ENCODE measurements around the gene CD99L2.

Gene CD99L2

GRCh38 chrX:150777328-150777992 lies 121.0 kb downstream of the CD99L2 start:
- DNase-seq = no peak

- no peak for DNase-seq
Measured at GRCh38 chrX:150775569-150776350, 122.7 kb downstream of the CD99L2 start.

- no peak for DNase-seq
Measured at GRCh38 chrX:150774798-150775568, 123.5 kb downstream of the CD99L2 start.

GRCh38 chrX:150773634-150774033 lies 124.8 kb downstream of the CD99L2 start:
- no peak for DNase-seq

GRCh38 chrX:150773117-150773516 lies 125.4 kb downstream of the CD99L2 start:
- DNase-seq = no peak

- peak; percentile 19 for DNase-seq
Measured at GRCh38 chrX:150772150-150772970, 126.1 kb downstream of the CD99L2 start.

- DNase-seq = no peak
Measured at GRCh38 chrX:150771116-150771515, 127.4 kb downstream of the CD99L2 start.

- no peak for DNase-seq
Measured at GRCh38 chrX:150770623-150771022, 127.8 kb downstream of the CD99L2 start.

- DNase-seq = no peak
Measured at GRCh38 chrX:150769408-150769807, 129.1 kb downstream of the CD99L2 start.

GRCh38 chrX:150768580-150769190 lies 129.8 kb downstream of the CD99L2 start:
- no peak for DNase-seq

GRCh38 chrX:150768132-150768485 lies 130.4 kb downstream of the CD99L2 start:
- DNase-seq = no peak

- peak; percentile 34 for DNase-seq
Measured at GRCh38 chrX:150767475-150768131, 130.9 kb downstream of the CD99L2 start.

GRCh38 chrX:150767045-150767395 lies 131.4 kb downstream of the CD99L2 start:
- DNase-seq = no peak

GRCh38 chrX:150766351-150767044 lies 132.0 kb downstream of the CD99L2 start:
- no peak for DNase-seq

- no peak for DNase-seq
Measured at GRCh38 chrX:150765782-150766350, 132.6 kb downstream of the CD99L2 start.

- DNase-seq = no peak
Measured at GRCh38 chrX:150765237-150765636, 133.2 kb downstream of the CD99L2 start.

GRCh38 chrX:150763810-150764209 lies 134.7 kb downstream of the CD99L2 start:
- DNase-seq = no peak

- no peak for DNase-seq
Measured at GRCh38 chrX:150763303-150763797, 135.1 kb downstream of the CD99L2 start.

GRCh38 chrX:150762258-150763165 lies 136.0 kb downstream of the CD99L2 start:
- no peak for DNase-seq

GRCh38 chrX:150761819-150762216 lies 136.7 kb downstream of the CD99L2 start:
- DNase-seq = no peak
